T-helper 17 cell (primary cell): ENCODE data around the gene CEP128. TPM values are rescaled to one million over a fixed set of nuclear protein-coding genes. Genes with fewer than 3 reads are reported as not detected.

Experiments
- ATAC-seq: fragments of 150-1000 bp; cut with Tn5 transposase; 2 replicates; pipeline ENCODE4 v1.10.0; 2021; ENCODE audit warnings: mild to moderate bottlenecking, moderate library complexity
- DNase-seq, 3 donors: peaks; one replicate each; pipeline versions ENCODE4 v3.0.0 to v3.0.0-alpha.2; 2020 to 2021
- H3K9me3 ChIP-seq: one replicate; pipeline ENCODE4 v1.7.0; 2013; ENCODE audit warnings: low read length, mild to moderate bottlenecking; ENCODE audit not compliant: control insufficient read depth, poor library complexity, severe bottlenecking
- H3K27ac Mint-ChIP-seq: one replicate; pipeline ENCODE4 v1.8.0; 2022; ENCODE audit warnings: mild to moderate bottlenecking, moderate library complexity, mixed read lengths
- H3K27me3 Mint-ChIP-seq: one replicate; pipeline ENCODE4 v1.8.0; 2022; ENCODE audit warnings: mixed read lengths
- H3K36me3 Mint-ChIP-seq: one replicate; pipeline ENCODE4 v1.8.0; 2022; ENCODE audit warnings: low read depth, mixed read lengths
- H3K4me1 Mint-ChIP-seq: one replicate; pipeline ENCODE4 v1.8.0; 2022; ENCODE audit warnings: mild to moderate bottlenecking, mixed read lengths
- H3K4me3 Mint-ChIP-seq: one replicate; pipeline ENCODE4 v1.8.0; 2022; ENCODE audit warnings: mild to moderate bottlenecking, moderate library complexity, mixed read lengths
- total RNA-seq, 4 donors: library from RNA in 2 of 4; stranded (reverse) in 2 of 4; gene quantifications; one replicate each; pipeline ENCODE4 v1.2.3 and lab custom pipeline; 2022 to 2026

The CEP128 gene
- total RNA-seq (10 to 100 TPM; 19.6 to 25.1 TPM), total RNA-seq (lab: John Stamatoyannopoulos, UW) (27.8 to 28.0 reads per million in 2 donors)

DNA sequence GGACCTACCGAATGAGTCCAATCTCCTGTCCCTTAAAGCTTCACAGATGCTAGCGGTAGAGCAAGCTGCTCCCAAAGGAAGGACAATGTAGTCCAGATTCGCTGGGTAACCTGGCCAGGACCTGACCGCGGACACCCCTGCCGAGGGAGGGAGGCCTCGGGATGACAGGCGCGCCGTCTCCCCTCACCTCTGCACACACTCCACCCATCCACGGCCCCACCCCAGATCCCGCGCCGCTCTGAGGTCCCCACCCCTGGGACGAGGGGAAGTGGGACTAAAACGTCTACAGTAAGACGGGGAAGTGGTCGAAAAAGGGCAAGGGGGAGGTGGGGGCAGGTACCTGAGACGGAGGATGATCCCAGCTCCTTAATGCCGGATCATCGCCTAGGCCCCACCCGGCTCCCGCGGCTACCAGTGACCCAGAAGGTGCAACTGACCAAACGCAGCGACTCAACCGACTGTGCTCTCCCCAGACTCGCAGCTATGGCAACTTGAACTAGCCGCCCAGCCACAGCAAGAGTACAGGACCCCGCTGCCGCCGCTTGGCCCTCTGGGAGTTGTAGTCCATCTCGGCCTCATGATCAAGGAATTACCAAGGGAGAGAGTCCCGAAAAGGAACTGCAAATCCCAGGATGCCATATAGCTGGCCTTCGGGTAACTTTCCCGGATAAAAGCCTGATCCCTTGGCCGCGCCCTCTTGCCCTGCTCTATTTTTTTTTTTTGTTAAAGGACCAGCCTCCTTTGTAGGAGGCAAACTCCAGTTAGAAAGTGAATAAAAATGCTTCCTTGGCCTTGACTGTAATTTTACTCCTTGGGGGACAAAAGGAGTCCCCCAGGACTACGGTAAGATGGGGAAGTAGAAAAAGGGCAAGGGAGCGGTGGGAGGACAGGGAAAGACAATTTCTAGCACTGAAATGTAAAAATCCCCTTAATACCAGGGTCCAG, at the start of gene CEP128:
Gene CEP128, minus strand, starts transcription at position 498 of the 945 bp plus-strand sequence.
- no peaks in the 10 kb centered on the region for H3K36me3 Mint-ChIP-seq
- DNase-seq (peak; percentile 66 to 72 (median 71)), ATAC-seq (peak; percentile 93)
- H3K27me3 Mint-ChIP-seq, result no peaks in the 10 kb centered on the region
- H3K4me1 Mint-ChIP-seq, result peaks cover 17% of the 10 kb centered on the region
- no peaks in the 10 kb centered on the region for H3K9me3 ChIP-seq
- H3K27ac Mint-ChIP-seq, result peak within 1 kb of the TSS; percentile 96
- H3K4me3 Mint-ChIP-seq, result peak within 1 kb of the TSS; percentile 89

DNA sequence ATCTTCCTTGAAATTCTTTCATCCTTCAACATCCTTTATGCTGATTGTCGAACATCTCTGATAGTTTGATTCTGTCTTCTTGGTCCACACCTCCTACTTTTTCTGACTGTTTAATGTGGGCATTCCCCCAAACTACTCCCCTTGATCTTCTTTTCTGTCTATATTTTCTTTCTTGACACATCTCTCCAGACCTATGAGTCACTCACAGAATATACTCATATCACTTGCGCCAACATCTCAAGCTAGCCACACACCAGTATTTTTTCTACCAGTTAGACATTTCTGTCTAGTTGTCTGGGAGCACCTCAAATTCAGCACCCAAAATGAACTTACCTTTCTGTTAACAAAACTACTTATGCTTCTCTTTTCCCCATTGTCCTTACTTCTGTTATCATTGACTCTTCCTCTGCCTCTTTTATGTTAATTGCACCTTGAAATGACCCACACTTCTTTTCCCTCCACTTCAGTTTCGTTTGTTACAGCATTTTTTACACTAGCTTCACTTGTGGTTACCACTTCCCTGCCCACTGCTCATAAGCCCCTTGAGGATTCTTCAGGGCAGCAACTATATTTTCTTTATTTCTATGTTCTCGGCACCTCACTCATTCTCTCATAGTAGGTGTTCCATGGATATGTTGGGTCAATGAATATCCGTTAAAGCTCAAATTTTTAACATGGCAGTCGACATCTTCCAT, 47.3 kb upstream of the CEP128 start:
- Mint-ChIP-seq H3K4me3 (no peak overlapping the region), H3K36me3 (peaks cover 2% of the 10 kb centered on the region), H3K27me3 (peaks cover 19% of the 10 kb centered on the region), H3K4me1 (no peaks in the 10 kb centered on the region), H3K27ac (no peak overlapping the region)
- ATAC-seq, result no peak
- no peaks in the 10 kb centered on the region for H3K9me3 ChIP-seq
- DNase-seq, result no peak

- H3K36me3 Mint-ChIP-seq, result peaks cover 2% of the 10 kb centered on the region
- no peak overlapping the region for H3K27ac Mint-ChIP-seq
- no peaks in the 10 kb centered on the region for H3K4me1 Mint-ChIP-seq
- no peak overlapping the region for H3K4me3 Mint-ChIP-seq
- ATAC-seq (no peak), DNase-seq (no peak)
- no peaks in the 10 kb centered on the region for H3K9me3 ChIP-seq
- peaks cover 23% of the 10 kb centered on the region for H3K27me3 Mint-ChIP-seq
Measured at GRCh38 chr14:80988192-80988591, 46.7 kb upstream of the CEP128 start.

DNA sequence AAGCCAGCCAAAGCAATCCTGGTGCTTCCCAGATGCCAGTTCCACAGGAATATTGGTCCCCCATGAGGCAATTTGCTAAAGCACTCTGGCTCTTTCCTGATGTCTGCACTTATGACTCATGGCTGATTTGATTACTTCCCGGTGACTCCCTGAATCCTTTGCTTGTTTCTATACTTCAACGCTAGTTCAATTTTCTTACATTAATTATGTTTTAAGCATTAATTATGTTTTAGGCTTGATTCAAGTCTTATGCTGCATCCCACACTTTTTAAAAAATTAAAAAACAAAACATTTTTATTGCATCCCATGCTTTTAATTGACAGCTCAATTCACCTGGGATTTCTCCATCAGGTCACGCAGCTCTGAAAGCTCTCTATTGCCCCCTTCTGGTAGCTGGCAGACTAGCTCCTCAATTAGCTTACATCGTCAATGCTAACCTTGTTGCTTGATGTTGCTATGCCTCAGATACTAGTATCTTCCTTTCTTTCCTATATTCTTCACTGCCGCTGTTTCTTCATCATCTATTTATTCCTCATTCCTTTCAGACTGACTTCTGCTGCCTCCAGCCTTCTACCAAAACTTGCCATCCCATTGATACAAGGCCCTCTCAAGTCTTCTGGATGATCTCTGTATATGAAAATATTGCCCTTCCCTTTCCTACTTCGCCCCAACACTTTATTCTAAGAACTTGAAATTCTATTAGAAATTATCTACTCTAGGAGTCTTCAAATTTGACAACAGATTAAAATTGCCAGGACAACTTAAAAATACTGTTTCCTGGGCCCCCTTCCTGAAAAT, 45.9 kb upstream of the CEP128 start:
- ATAC-seq (peak; percentile 77), DNase-seq (peak; percentile 19 to 54 (median 35))
- Mint-ChIP-seq H3K27me3 (peaks cover 24% of the 10 kb centered on the region), H3K27ac (no peak overlapping the region), H3K4me3 (no peak overlapping the region), H3K4me1 (no peaks in the 10 kb centered on the region), H3K36me3 (peaks cover 2% of the 10 kb centered on the region)
- H3K9me3 ChIP-seq, result no peaks in the 10 kb centered on the region

GRCh38 chr14:80982711-80983110, 41.2 kb upstream of the CEP128 start:
- Mint-ChIP-seq H3K4me3 (no peak overlapping the region), H3K27ac (no peak overlapping the region), H3K27me3 (peaks cover 22% of the 10 kb centered on the region), H3K4me1 (peaks cover 17% of the 10 kb centered on the region), H3K36me3 (peaks cover 5% of the 10 kb centered on the region)
- DNase-seq (no peak), ATAC-seq (no peak)
- H3K9me3 ChIP-seq, result no peaks in the 10 kb centered on the region

DNA sequence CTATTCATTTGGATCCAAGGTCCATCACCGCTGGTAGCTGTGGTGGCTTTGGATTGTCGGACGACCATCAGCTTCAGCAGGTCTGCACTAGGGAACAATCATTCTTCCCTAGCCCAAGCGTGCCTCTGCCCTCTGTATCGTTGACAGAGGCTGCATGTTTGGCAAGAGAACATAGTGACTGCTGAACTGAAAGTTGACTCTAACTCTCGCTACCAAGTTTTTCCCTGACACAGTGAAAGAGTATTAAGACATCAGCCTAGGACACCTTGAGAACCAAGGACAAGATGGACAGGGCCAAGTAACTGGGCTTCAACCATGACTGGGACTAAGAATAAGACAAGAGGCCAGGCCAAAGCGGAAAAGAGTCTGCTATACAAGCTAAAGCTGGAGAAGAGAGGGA, 40.1 kb upstream of the CEP128 start:
- no peaks in the 10 kb centered on the region for H3K9me3 ChIP-seq
- Mint-ChIP-seq H3K36me3 (peaks cover 5% of the 10 kb centered on the region), H3K4me3 (no peak overlapping the region), H3K4me1 (peaks cover 20% of the 10 kb centered on the region), H3K27ac (no peak overlapping the region), H3K27me3 (peaks cover 22% of the 10 kb centered on the region)
- ATAC-seq, result no peak
- DNase-seq, result no peak

DNA sequence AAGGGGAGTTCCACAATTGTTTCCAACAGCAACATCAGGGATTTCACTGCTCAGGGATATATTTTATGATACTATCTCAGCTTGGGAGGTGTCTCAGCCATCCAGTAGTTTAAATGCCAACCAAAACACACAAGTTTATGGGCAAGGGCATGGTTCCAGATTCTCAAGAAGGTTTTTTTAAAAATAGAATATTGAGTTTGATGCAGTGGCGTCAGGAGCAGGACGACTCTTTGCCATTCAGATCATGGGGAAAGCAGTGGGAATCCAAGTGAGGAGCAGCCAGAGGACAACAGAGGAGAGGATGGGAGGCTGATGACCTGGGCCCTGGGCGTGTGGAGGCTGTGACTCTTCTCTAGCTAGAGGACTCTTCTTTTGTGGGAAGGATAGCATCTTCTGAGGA, 39.6 kb upstream of the CEP128 start:
- H3K4me3 Mint-ChIP-seq, result no peak overlapping the region
- H3K9me3 ChIP-seq, result no peaks in the 10 kb centered on the region
- H3K4me1 Mint-ChIP-seq, result peaks cover 20% of the 10 kb centered on the region
- no peak overlapping the region for H3K27ac Mint-ChIP-seq
- peaks cover 5% of the 10 kb centered on the region for H3K36me3 Mint-ChIP-seq
- H3K27me3 Mint-ChIP-seq, result peaks cover 22% of the 10 kb centered on the region
- ATAC-seq (no peak), DNase-seq (no peak)

DNA sequence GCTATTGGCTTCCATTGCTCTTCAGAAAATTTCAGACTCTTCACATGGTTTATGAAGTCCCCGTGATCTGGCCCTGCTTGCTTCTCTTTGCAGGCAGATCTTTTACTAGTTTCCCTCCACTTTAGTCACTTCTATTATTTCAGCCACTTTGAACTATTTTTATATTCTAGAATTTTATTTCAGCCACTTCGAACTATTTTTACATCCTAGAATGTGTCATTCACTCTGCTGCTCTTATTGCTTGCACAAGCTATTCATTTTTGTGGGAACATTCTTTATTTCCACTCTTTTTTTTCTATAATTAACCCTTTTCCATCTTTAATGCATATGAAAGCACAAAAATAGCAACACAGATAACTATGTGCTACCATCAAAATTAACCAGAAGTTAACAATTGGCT, 38.4 kb upstream of the CEP128 start:
- no peak overlapping the region for H3K27ac Mint-ChIP-seq

GRCh38 chr14:80978403-80978802, 36.9 kb upstream of the CEP128 start:
- H3K9me3 ChIP-seq, result no peaks in the 10 kb centered on the region
- no peak for DNase-seq
- peak; percentile 70 for ATAC-seq
- H3K4me1 Mint-ChIP-seq, result peaks cover 20% of the 10 kb centered on the region
- H3K27ac Mint-ChIP-seq, result peak overlapping the region; percentile 72
- peaks cover 14% of the 10 kb centered on the region for H3K27me3 Mint-ChIP-seq
- no peak overlapping the region for H3K4me3 Mint-ChIP-seq
- peaks cover 5% of the 10 kb centered on the region for H3K36me3 Mint-ChIP-seq

More for the DNA sequence above, 38.4 kb upstream of the CEP128 start:
- DNase-seq, result no peak
- H3K9me3 ChIP-seq, result no peaks in the 10 kb centered on the region
- Mint-ChIP-seq H3K36me3 (peaks cover 5% of the 10 kb centered on the region), H3K27me3 (peaks cover 15% of the 10 kb centered on the region), H3K4me1 (peaks cover 20% of the 10 kb centered on the region), H3K4me3 (no peak overlapping the region)
- no peak for ATAC-seq

DNA sequence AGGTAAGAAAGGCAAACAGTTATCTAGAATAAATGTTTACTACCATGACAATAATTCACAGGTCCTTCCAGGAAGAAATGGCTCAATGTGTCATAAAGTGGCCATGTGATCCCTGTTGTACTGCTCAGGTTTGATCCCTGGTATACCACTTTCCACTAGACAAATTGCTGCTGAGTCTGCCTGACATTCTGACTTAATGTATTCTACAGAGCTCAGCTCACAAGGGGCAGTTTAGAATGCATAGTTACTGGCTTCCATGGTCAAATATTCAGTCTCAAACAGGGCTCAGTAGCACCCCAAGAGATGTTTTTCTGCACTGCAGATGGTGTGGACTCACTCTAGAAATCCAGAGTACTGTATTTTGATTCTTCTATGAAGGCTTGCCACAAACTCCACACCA, 35.7 kb upstream of the CEP128 start:
- peaks cover 18% of the 10 kb centered on the region for H3K27me3 Mint-ChIP-seq
- peaks cover 20% of the 10 kb centered on the region for H3K4me1 Mint-ChIP-seq
- no peak for DNase-seq
- H3K9me3 ChIP-seq, result no peaks in the 10 kb centered on the region
- peak overlapping the region; percentile 72 for H3K27ac Mint-ChIP-seq
- no peak for ATAC-seq
- peaks cover 5% of the 10 kb centered on the region for H3K36me3 Mint-ChIP-seq
- H3K4me3 Mint-ChIP-seq, result no peak overlapping the region

GRCh38 chr14:80974679-80975078, 33.1 kb upstream of the CEP128 start:
- H3K27me3 Mint-ChIP-seq, result peaks cover 13% of the 10 kb centered on the region
- ATAC-seq (no peak), DNase-seq (no peak)
- peaks cover 2% of the 10 kb centered on the region for H3K36me3 Mint-ChIP-seq
- no peaks in the 10 kb centered on the region for H3K9me3 ChIP-seq
- H3K4me1 Mint-ChIP-seq, result peaks cover 18% of the 10 kb centered on the region
- H3K4me3 Mint-ChIP-seq, result no peak overlapping the region
- no peak overlapping the region for H3K27ac Mint-ChIP-seq

- H3K27ac Mint-ChIP-seq, result no peak overlapping the region
- peaks cover 2% of the 10 kb centered on the region for H3K36me3 Mint-ChIP-seq
- DNase-seq, result no peak
- peaks cover 16% of the 10 kb centered on the region for H3K4me1 Mint-ChIP-seq
- H3K27me3 Mint-ChIP-seq, result peaks cover 16% of the 10 kb centered on the region
- no peak for ATAC-seq
- no peak overlapping the region for H3K4me3 Mint-ChIP-seq
- H3K9me3 ChIP-seq, result no peaks in the 10 kb centered on the region
Measured at GRCh38 chr14:80973931-80974641, 32.5 kb upstream of the CEP128 start.
